HG03558 (cell line): Measurements from ENCODE around the gene CACNA2D3.

Experiments used
- ATAC-seq: cut with Tn5 transposase; IDR thresholded peaks from one replicate; pipeline ENCODE4 v1.9.1; 2021; ENCODE audit warnings: moderate number of reproducible peaks; ENCODE audit not compliant: unreplicated experiment; ENCODE audit errors: extremely low read depth

The CACNA2D3 gene

DNA sequence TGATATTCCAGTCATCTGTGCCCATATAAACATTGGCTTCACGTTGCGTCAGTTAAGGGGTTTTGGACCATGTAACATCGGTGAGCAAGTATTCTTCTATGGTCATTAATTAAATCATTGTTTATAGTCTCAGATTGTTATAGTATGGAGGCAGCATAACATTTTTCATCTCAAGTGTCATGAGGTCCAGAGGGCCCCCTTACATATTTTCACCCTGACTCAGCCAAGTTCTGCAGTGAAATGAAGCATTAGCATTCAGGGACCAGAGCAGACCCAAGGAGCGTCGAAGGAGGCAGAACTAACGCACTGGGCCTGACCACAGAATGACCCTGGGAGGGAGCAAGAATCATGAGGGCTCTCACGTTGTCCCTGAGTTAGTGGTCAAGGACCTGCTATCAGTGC is 634.0 kb downstream of the CACNA2D3 start:
- ATAC-seq, result no peak

DNA sequence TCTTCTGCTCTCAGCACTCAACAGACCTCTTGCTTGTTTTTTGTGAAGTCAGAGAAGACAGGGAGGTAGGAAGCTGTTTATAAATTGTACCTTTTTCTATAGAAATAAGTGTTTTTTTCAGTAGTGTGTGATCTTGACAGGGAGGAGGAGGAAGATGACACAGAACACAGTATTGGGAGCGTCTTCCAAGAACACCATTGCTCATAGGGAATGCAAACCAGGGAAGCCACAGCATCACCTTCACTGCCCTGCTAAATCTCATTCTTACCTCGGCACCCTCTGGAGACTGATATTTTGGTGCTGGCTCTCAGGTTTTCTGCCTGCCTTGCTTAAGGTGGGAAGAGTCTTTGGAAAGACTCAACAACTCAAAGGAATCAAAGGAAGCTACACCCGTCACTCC is 636.1 kb downstream of the CACNA2D3 start:
- ATAC-seq, result no peak

DNA sequence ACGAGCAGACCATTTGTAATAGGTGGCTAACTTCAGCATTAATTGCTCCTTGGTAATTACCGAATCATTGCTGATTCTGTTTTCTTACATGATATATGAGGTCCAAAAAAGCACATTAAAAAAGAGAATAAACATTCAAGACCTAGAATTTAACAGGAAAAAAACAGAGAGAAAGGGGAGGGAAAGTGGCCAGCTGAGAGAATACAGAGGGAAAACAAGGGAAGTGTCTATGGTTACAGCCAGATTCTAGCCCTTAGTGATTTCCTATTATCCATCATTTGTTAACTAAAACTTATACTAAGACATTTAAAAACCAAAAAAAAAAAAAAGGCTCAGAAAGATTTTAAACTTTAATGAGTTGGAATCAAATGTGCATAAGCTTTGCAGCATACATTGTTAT is 636.8 kb downstream of the CACNA2D3 start:
- no peak for ATAC-seq

DNA sequence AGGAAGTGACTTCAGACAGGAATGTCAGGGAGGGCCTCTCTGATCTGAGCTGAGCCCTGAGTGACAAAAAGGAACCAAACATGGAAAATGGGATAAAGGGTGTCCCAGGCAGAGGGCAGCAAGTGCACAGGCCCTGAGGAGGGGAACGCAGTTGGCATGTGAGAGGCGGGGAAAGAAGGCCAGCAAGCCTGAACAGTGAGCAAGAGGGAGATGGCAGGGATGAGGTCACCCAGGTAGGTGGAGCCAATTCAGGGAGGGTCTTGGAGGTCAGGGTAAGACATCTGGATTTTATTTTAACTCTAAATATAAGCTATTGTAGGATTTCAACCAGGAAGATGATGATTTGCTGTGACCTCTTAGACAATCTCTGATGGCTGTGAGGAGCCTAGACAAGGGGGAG is 637.8 kb downstream of the CACNA2D3 start:
- ATAC-seq, result no peak

DNA sequence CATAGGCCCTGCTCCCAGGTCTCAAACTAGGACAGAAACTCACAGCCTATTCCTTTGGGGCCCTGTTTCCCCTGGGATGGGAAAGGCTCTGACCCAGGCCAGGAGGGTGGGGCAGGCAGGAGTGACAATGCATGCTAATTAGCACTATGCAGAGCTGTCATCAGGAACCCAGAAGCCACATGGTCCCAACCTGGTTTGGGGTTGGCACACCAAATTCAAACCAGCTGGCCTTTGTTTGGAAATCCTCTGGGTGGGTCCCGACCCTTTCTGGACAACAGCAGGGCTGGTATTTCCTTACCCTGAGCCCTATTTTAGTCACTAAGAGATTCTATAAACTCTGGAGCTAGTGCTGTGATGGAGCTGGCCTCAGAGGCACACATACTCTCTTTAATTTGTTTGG is 639.3 kb downstream of the CACNA2D3 start:
- no peak for ATAC-seq

DNA sequence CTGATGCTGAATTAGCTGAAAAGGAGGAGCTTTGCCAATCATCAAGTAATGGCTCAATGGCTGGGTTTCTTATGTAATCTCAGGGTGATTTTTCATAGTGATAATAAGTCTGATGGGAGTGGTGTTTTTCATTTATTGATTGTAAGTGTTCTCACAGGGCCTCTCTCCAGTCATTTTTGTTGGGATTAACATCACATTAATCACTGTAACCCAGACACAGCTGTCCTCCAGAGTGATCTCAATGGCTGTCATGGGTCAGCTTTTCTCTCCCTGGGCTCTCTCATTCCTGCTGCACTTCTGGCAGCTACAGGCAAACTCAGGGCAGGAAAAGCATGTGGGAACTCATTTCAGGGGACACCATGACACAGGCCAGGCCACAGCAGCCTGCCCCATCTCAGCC is 642.6 kb downstream of the CACNA2D3 start:
- ATAC-seq, result no peak

DNA sequence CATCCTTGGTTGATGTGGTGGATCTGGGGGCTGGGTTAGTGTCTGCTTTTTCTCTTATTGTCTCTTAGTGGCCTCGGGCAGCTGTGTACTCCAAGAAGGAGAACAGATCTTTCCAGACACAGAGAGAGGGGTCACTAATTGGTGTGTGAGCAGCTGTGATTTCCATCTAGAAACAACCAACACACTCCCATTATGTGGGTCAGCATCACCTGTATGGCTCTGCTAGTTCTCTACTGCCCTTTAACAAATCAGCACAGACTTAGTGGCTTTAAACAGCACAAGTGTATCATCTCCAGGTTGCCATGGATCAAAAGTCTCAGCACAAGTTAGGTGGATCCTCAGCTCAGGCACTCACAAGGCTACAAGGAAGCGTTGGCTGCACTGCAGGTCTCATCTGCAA is 648.7 kb downstream of the CACNA2D3 start:
- ATAC-seq, result no peak

DNA sequence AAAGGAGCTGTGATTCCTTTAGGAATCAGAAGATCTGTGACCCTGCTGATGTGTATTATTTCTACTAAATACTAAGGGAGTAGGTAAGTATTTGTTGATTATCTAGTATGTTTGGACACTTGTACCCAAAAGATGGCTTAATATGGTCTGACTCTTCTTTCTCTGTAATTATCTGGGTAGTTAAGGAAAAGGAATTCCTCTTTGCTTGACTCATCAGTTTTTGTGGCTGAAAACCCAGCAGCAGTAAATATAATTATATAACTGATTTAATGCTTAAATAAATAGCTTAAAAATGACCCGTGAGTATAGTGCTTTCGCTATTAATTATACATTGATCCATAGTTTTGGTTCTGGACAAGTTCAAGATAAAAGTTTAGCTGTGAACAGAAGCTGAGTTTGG is 649.7 kb downstream of the CACNA2D3 start:
- no peak for ATAC-seq

DNA sequence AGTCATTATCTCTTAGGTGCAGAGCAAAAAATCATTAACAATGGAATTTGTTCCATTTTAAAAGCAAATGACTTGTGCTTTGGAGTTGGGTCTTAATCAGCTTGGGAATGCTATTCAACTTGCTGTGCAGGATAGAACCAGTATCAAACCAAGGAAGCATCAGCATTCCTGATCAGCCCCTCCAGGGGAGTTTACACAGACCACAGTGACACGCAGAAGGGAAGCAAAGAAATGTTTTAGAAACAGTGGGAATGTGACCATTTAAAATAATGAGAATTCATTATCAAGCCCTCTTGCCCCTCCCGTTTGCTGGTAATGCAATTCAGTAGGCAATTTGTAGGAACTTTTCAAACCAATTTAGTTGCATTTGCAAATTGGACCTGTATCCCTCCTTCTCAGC is 650.4 kb downstream of the CACNA2D3 start:
- no peak for ATAC-seq

DNA sequence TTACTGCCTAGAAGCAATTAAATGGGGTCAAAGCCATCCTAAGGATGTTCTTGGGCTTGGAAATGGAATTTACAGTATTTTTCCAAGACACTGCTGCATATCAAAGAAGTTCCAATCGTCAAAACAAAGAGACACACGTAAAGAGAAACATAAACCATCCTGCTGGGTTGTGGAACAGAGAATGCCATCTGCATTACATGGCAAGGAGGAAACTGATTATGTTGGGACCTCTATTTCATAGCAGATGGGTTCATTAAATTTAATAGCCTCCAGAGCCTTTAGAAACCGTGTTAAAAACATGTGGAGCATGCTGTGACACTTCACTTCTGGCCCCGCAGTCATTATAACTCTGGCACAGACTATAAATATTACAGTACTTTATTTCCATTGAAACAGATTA is 650.9 kb downstream of the CACNA2D3 start:
- ATAC-seq, result no peak

DNA sequence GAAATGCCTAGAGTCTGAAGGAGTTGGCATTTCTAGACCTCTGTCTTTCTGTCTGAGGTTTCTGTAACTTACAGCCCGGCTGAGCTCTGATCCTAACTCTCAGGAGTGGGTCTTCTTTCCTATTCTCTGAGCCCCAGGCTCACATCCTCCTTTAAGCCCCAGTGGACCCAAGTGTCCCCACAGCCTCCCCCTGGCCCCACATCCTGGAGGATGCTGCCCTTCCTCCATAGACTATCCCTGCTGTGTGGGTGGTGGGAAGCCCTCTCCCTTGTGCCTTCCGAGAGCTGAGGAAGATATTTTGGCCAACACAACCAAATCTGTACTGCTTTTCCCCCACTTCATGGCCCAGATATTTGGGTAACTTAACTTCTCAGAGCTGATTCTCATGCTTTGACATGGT is 654.2 kb downstream of the CACNA2D3 start:
- ATAC-seq, result no peak

DNA sequence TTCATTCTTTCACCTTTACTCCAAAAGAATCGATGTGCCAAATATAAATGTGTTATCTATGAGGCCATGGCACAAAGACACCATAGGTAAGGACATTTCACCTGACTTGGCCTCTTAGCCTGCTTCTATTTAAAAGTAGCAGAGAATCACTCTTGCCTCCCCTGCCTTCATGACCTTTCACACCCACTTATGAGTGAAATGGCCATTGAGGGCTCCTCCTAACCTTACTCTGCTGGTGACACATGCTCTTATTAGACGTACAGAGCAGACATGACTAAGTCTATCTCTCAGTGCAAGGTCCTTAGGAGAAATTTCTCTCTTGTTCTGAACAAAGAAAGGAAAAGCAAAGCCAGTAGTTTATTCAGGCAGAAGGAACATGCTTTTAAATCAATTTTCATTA is 654.8 kb downstream of the CACNA2D3 start:
- no peak for ATAC-seq

DNA sequence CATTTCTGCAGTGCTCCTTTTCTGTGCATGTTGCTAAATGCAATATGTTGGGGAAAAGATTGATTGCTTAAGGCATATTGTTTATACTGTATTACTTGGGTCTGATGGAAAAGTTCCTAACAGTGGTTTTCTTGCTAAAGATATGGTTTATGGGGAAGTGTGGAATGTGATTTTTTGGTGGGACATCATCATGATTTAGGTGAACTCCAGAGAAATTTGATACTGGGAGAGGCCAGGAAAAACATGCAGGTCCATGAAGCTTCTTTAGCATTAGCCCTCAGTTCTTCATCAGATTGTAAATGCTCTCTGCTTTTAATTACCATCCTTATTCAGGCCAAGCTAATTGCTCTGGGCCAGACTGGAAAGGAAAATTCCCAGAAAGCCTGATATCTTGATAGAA is 658.0 kb downstream of the CACNA2D3 start:
- ATAC-seq, result no peak

DNA sequence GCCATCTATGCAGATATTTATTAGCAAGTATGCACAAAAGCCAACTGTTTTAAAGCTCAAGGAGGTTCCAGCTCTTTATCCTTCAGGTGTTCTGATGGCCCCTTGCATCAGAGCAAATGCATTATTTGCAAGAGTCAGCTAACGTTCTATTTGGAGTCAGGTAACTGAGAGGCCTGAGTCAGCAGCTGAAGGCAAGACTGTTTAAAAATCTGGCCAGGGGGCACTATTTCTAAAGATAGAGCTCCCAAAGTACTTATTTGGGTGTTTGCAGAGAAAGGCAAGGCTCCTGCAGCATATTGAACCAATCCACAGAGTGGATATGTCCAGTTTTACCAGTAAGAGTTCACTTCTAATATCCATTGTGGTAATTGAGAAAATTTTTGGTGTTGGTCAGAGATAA is 659.4 kb downstream of the CACNA2D3 start:
- ATAC-seq, result no peak

DNA sequence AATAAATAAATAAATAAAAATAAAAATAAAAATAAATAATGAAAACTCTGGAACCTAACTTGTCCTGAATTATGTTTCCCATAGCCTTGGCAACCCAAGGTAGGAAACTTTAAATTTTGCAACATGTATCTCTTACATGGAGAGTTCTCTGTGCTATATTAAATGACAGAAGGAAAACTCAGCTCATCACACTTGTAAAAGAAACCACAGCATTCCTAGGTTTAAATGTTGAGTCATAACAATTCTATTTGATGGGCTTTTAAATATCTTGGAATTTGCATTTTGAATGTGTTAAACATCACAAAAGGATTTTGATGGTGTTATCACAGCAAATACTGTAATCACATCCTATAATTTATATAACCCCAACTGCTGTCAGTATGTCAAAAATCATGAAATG is 661.3 kb downstream of the CACNA2D3 start:
- ATAC-seq, result no peak

DNA sequence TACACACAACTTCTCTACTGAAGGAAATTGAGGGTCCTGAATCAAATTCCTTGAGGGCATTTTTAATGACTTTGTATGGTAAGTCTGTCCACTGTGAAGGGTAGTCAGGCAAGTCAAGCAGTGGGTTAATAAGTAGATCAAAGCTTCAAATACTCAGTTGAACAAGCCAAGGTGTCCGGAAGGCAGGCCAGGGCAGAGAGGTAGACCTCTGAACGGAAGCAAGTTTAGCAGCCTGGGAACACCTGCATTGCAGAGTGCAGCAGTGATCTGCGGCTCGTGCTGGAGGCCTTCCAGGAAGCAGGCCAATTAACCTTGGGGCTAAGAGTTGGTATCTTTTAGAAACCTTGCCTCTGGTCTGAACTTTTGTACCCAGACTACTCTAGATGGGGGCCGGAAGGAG is 661.7 kb downstream of the CACNA2D3 start:
- ATAC-seq, result no peak

DNA sequence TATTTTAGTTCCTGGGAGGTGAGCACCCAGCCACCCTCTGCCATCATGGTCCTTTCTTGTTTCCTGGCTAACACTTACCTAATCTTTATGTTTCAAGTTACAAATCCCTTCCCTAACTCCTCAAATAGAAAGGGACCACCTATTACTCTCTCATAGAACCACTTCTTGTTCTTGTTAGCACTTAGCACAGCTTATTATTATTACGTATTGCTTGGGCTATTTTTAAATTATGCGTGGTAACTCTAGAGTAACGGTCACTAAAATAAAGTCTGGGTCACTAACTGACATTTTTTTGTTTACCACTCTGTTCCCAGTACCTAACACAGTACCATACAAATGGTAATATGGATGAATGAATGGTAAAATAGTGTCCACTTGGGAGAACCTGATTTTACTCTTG is 663.6 kb downstream of the CACNA2D3 start:
- no peak for ATAC-seq

DNA sequence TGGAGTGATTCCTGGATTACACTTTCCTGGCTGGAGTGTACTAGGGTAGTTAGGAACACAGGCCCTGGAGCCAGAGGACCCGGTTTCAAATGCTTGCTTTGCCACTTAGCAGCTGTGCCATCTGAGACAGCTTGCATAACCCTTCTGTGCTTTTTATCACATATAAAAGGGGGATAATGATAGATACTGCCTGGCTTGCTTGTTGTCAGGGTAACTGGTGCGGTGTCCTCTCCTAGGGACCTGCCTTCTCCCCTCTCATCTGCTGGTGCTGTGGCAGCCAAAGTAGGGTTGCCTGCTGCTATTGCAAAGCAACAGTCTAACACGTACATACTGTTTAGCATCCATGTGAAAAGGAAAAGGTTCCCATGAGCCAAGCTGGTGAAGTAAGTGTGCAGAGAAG is 667.7 kb downstream of the CACNA2D3 start:
- no peak for ATAC-seq

DNA sequence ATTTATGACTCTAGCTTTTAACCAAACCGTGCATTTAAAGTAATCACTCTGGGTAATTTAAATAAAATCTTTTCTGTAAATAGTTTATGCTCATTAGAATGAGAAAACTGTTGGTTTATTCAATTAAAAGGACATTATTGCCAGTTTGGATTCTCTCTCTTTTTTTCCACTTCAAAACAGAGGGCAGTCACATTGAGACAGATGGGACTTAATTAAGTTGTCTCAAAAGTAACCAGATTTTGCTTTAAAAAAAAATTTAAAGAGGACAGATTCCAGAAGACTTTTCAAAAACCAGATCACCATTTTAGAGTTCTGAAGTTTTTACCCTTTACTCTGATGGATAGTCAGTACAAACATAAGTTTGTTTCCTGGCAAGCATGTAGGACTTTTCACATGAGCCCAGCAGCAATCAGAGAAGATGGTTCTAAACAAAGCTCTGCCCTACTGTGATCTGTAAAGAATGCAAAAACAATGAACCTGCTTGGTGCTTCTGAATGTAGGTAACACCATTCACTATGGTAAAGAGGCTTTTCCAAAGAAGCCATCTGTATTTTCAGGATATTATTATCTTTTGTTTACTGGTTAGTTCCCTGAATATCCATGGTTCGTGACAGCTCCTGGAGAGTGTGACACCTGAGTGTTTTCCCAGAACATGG is 669.3 kb downstream of the CACNA2D3 start:
- ATAC-seq, result no peak

DNA sequence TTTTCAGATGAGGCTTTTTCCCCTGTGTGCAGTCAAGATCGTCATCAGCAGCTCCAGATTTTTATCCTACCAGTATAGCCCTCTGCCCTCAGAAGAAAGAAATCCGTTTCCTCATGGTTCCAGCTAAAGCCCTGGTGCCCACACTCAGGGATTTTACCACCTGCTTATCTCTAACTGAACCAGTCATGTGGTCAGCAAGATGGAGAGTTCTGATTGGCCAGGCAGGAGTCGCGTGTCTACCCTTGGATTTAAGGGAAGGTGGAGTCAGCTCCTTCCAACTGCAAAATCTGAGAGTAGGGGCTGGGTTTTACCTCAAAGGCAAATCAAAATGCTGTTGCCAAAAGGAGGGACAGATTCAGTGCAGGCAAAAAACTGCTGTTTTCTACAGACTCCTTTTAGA is 670.2 kb downstream of the CACNA2D3 start:
- no peak for ATAC-seq

DNA sequence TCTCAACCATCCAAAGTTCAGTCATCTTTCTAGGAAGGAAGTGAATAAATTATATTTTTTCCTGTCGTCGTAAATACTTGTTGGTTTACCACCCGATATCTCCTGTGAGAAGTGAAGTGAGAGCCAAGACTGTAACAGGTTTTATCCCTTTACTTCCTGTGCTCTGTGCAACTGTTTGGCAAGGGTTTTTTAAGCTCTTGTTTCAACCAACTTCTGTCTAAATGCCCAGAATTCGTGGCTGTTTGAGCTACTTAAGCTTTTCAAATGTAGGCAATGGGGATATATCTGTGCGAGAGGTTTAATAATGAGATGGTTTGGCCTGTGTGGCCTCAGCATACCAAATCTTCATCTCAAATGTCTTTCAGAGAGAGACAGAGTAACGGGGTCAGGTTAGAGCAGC is 670.8 kb downstream of the CACNA2D3 start:
- no peak for ATAC-seq

DNA sequence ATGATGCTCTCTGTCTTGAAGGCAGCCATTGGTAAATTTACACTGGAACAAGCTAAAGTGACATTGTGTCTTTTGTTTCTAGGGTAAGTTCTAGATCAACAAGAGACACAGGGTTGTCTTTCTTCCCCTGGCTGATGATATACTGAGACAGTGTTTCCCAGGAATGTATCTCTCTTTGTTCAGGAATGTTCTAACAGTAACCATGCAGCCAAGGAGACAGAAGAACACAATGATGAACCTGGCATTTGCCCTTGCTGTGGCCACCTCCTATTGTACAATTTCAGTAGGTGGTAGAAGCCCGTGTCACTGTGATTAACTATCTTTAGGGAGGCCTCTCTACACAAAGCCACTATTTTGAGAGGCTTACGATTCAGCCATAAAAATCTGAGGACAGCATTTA is 674.8 kb downstream of the CACNA2D3 start:
- ATAC-seq, result no peak

DNA sequence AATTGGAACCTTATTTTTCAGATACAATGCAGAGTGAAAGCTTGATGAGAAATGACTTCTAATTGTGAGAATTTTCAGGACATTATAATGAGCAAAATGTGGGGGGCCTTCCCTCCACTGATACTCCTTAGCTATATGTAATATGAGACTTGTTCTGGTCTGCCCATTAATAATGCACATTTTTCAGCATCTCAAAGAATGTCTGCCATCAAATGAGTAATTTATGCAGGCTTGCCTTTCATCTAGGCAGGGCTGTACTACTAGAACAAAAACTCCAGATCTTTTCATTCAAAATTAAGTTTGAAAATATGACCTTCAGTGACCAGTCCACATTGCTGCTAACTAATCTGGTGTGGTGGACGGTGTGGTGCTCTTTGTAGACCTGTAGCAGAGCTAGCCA is 678.1 kb downstream of the CACNA2D3 start:
- ATAC-seq, result no peak
